ENCODE data around the gene CLDN6. TPM values are rescaled to one million over a fixed set of nuclear protein-coding genes. Genes with fewer than 3 reads are reported as not detected.

Gene CLDN6
- total RNA-seq, 1 experiment from 2014 or later: not detected

- DNase-seq (ENCODE audit: unreplicated experiment): peak; percentile 87
- intact Hi-C loops (cut with micrococcal nuclease): loop anchor here (1.0 kb wide), 1 partner anchor 25 kb away; no protein-coding TSS in a partner anchor
- peaks cover 11% of the 10 kb centered on the region for H3K27me3 Mint-ChIP-seq (ENCODE audit: insufficient read depth, unreplicated experiment)
- peaks cover 6% of the 10 kb centered on the region for H3K4me1 Mint-ChIP-seq (ENCODE audit: insufficient read depth, unreplicated experiment)
- no TSS peak for BruUV-seq (replicated peaks)
- ChIA-PET CTCF (interaction anchor here (0.5 to 8.3 kb wide), 23 partner anchors 8 to 649 kb away, joined by 3 to 121 read pairs (median 5); partner anchors contain the start of genes BICDL2, CLDN9, PKMYT1 and ZNF213), POLR2A (interaction anchor here (0.6 to 1.5 kb wide), 6 partner anchors 8 to 129 kb away, joined by 3 to 11 read pairs (median 6); partner anchors contain the start of genes MMP25, TNFRSF12A, ZNF205 and ZNF213)
- no peaks in the 10 kb centered on the region for H3K9me3 Mint-ChIP-seq (ENCODE audit: unreplicated experiment)
- no peak overlapping the region for H3K27ac Mint-ChIP-seq (ENCODE audit: low read depth, unreplicated experiment)
- TF ChIP-seq CTCF (IDR thresholded peaks at IDR 0.05; ENCODE audit: unreplicated experiment): peak; percentile 75
- H3K36me3 Mint-ChIP-seq (ENCODE audit: insufficient read depth, unreplicated experiment): peaks cover 40% of the 10 kb centered on the region
- H3K4me3 Mint-ChIP-seq (ENCODE audit: unreplicated experiment): no peak overlapping the region
Observed at GRCh38 chr16:3027983-3028715, 10.2 kb upstream of the CLDN6 start.

GRCh38 chr16:3027489-3027795 lies 9.5 kb upstream of the CLDN6 start:
- Mint-ChIP-seq H3K27me3 (ENCODE audit: insufficient read depth, unreplicated experiment) (peaks cover 4% of the 10 kb centered on the region), H3K9me3 (ENCODE audit: unreplicated experiment) (no peaks in the 10 kb centered on the region), H3K36me3 (ENCODE audit: insufficient read depth, unreplicated experiment) (peaks cover 47% of the 10 kb centered on the region), H3K4me1 (ENCODE audit: insufficient read depth, unreplicated experiment) (peaks cover 13% of the 10 kb centered on the region), H3K27ac (ENCODE audit: low read depth, unreplicated experiment) (no peak overlapping the region), H3K4me3 (ENCODE audit: unreplicated experiment) (no peak overlapping the region)
- no peak for TF ChIP-seq CTCF (IDR thresholded peaks at IDR 0.05; ENCODE audit: unreplicated experiment)
- intact Hi-C loops (cut with micrococcal nuclease): no loop called here
- ChIA-PET CTCF (interaction anchor here (0.5 to 8.3 kb wide), 20 partner anchors 9 to 650 kb away, joined by 3 to 121 read pairs (median 5); partner anchors contain the start of genes BICDL2, CLDN9, PKMYT1 and ZNF213), POLR2A (interaction anchor here (0.9 to 1.5 kb wide), 3 partner anchors 7 to 107 kb away, joined by 8 to 11 read pairs (median 8); partner anchors contain the start of genes TNFRSF12A and ZNF213)
- no TSS peak for BruUV-seq (replicated peaks)
- no peak for DNase-seq (ENCODE audit: unreplicated experiment)

GRCh38 chr16:3026609-3027488 lies 8.9 kb upstream of the CLDN6 start:
- peaks cover 19% of the 10 kb centered on the region for H3K4me1 Mint-ChIP-seq (ENCODE audit: insufficient read depth, unreplicated experiment)
- no peak for TF ChIP-seq CTCF (IDR thresholded peaks at IDR 0.05; ENCODE audit: unreplicated experiment)
- no peak overlapping the region for H3K27ac Mint-ChIP-seq (ENCODE audit: low read depth, unreplicated experiment)
- H3K36me3 Mint-ChIP-seq (ENCODE audit: insufficient read depth, unreplicated experiment): peaks cover 48% of the 10 kb centered on the region
- no peaks in the 10 kb centered on the region for H3K27me3 Mint-ChIP-seq (ENCODE audit: insufficient read depth, unreplicated experiment)
- H3K9me3 Mint-ChIP-seq (ENCODE audit: unreplicated experiment): no peaks in the 10 kb centered on the region
- no TSS peak for BruUV-seq (replicated peaks)
- ChIA-PET CTCF (interaction anchor here (0.5 to 8.3 kb wide), 13 partner anchors 13 to 253 kb away, joined by 3 to 121 read pairs (median 7); partner anchors contain the start of genes CLDN9, PKMYT1 and ZNF213), POLR2A (interaction anchor here (1.5 kb wide), 1 partner anchor 108 kb away, joined by 11 read pairs; the partner anchor contains the start of gene ZNF213)
- H3K4me3 Mint-ChIP-seq (ENCODE audit: unreplicated experiment): no peak overlapping the region
- intact Hi-C loops (cut with micrococcal nuclease): no loop called here
- DNase-seq (ENCODE audit: unreplicated experiment): no peak

- intact Hi-C loops (cut with micrococcal nuclease): no loop called here
- H3K27me3 Mint-ChIP-seq (ENCODE audit: insufficient read depth, unreplicated experiment): no peaks in the 10 kb centered on the region
- H3K9me3 Mint-ChIP-seq (ENCODE audit: unreplicated experiment): no peaks in the 10 kb centered on the region
- BruUV-seq (replicated peaks): no TSS peak
- ChIA-PET POLR2A (no interaction called here), CTCF (interaction anchor here (0.5 to 8.3 kb wide), 3 partner anchors 22 to 106 kb away, joined by 3 to 121 read pairs (median 8); no protein-coding TSS in a partner anchor)
- H3K36me3 Mint-ChIP-seq (ENCODE audit: insufficient read depth, unreplicated experiment): peaks cover 55% of the 10 kb centered on the region
- no peak for DNase-seq (ENCODE audit: unreplicated experiment)
- peaks cover 23% of the 10 kb centered on the region for H3K4me1 Mint-ChIP-seq (ENCODE audit: insufficient read depth, unreplicated experiment)
- H3K4me3 Mint-ChIP-seq (ENCODE audit: unreplicated experiment): no peak overlapping the region
- TF ChIP-seq CTCF (IDR thresholded peaks at IDR 0.05; ENCODE audit: unreplicated experiment): no peak
- no peak overlapping the region for H3K27ac Mint-ChIP-seq (ENCODE audit: low read depth, unreplicated experiment)
Observed at GRCh38 chr16:3026003-3026378, 8.0 kb upstream of the CLDN6 start.
